SHP77 treated with DMSO at 0.1 percent for 48 hours (cell line): ENCODE results near the gene RPL22.
A peak's percentile ranks its signal among the peaks of the same experiment; 100 is the strongest.

Experiments
- DNase-seq: peaks from one replicate; lab custom pipeline; 2025; lab: John Stamatoyannopoulos, UW

RPL22 gene

DNA sequence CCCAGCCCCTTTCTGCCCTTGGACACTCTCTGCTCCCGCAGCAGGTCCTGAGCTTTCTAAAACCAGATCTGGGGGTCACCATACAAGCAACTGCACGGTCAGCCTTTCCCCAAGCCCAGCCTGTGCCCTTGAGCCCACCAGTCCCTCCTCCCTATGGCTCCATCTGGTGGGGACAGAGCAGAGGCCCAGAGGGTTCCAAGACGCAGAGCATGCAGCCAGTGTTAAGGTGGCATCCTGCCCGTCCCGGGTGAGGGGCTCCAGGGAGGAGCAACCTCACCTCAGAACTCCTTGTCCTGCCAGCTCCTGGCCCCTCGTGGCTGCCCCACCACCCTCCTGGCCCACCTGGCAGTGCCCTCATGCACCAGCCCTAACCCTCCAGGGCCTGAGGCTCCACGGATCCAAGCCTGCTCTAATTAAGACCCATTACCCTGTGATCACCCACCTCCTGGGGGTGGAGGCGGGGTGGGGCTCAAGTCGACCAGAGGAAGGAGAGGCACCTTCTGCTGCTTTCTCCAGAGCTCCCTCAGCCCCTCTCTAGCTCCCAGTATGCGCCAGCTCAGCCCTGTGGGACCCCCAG, 27.8 kb downstream of the RPL22 start:
- peak; percentile 56 for DNase-seq

DNA sequence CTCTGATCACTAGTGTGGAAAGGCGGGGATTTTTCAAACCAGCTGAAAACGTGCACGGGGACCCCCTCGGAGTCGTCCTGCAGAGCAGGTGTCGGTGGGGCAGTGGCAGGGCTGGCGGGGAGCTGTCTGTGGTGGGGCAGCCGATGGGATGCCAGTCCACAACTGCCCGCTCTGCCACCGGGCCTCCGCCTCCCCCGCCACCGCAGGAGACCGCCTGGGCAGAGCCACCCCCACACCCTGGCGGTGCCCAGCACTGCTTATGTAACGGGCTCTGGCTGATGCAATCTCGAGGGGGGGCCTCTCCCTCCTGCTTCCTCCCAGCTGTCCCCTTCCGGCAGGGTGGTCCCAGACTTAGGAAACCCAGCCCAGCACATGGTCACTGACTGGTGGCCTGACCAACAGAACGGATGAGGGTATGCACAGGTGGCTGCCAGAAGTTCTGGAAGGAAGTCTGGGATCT, 28.6 kb downstream of the RPL22 start:
- no peak for DNase-seq

DNA sequence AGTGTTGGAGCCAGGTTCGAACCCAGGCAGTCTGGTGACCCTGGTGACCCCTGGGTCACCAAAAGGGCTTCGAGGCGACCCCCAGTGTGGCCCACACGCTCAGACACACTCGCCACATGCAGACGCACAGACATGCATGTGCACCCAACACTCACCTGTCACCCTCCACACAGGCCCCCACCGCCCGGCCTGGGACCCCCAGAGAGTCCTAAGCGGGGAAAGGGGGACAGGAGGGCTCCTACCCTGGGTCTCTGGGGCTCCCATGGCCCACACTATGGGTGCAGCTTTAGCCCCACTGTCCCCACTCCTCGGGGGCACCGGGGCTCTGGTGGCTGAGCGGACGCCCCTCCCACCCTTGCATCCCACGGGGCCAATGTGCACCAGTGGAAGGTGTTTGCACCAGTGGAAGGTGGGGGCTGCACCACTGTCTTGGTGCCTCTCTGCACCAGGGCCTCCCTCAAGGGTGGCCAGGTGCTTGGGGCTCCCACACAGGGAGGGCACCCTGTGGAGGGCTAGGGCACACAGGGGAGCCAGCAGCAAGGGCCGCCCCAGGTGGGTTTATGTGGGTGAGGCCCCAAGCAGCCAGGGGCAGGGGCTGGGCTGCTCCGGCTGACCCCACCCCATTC, 29.2 kb downstream of the RPL22 start:
- DNase-seq, result no peak

DNA sequence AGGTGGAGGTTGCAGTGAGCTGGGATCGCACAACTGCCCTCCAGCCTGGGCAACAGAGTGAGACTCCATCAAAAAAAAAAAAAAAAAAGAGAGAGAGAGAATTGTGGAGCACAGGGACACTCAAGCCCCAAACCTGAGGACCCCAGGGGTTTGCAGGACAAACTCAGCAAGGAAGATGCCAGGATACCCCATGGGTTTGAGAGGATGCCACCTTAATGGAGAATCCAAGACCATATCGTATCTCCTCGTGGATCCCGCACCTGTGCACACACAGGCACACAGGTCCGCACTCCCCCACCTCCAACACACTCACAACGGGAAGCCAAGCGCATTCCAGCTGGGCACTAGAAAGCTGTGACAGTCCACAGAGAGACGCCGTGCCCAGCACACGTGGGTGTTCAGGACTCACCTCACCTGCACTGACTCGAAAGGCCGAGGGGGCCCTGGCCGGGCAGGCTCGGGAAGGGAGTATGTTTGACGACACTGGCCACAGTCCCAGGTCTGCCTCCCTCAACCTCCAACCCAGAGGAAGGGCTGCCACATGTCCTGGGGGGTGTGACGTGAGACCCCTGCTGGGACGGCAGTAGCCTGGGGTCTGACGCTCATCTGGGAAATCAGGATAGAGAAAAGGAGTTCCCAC, 30.3 kb downstream of the RPL22 start:
- no peak for DNase-seq

DNA sequence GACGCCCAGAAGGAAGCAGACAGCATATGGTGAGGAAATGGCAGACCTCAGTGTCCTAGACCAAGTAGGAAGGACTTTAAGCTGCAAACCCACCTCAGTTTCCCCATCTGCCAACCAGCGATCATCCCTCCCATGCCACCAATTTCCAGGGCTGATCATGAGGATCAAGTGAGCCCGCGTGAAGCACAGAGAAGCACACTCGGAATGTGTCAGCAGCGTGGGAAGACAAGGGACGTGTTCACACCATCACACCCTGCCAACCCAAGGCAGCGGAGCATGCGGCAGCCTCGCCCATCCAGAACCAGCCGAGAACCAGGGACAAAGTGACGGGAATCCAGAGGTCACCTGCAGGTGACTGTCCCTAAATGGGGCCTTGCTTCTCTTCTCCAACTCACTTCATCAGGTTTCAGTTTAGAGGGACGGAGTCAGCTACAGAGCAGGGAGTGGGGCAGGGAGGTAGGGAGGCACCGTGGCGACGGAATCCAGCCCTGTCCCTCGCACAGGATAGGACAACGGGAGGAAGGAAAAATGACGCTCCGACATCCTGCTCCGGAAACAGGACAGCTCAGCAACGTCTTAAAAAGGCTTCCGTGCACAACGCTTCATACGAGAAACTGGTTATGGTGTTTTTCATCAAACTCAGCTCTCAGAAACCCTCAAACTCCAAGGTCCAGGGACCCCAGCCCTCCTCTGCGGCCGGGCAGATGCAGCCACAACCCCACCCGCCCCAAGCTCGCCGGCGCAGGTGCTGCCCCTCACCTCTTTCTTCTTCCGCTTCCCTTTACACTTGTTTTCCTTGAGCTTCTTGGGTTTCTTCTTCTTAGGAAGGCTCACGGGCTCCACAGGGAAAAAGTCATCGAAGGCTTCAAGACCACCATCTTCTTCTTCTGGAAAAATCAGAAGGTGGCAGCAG, 31.7 kb downstream of the RPL22 start:
- no peak for DNase-seq

DNA sequence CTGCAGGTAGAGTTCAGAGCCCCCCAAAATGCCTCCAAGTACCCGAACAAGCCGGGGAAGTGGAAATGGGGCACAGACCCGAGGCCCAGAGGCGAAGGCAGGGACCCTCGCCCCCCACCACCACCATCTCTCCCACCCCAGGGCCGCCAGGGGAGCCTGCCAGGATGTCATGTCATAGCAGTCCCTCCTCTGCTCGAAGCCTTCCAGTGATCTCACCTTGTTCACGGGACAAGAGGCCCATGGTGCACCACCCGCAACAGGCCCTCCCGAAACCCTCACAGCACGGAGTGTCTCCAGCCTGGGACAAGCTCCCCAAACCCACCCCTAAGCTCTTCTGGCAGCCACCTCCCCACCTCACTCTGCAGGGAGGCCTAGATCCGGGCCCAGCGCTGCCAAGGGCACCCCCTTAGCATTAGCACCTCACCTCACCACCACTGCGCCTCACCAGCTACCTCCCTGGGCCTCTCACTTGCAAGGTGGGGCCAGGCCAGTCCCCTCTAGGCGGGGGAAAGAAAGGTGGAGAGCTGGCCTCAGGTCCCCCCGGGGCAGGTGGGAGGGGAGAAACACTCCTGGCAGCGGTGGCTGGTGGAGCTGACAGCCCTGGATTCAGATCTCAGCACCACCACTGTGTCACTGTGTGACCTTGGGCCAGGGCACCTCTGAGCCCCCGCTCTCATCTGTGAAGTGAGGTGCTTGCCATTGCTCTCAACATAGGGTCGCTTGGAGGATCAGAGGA, 32.6 kb downstream of the RPL22 start:
- DNase-seq, result no peak

DNA sequence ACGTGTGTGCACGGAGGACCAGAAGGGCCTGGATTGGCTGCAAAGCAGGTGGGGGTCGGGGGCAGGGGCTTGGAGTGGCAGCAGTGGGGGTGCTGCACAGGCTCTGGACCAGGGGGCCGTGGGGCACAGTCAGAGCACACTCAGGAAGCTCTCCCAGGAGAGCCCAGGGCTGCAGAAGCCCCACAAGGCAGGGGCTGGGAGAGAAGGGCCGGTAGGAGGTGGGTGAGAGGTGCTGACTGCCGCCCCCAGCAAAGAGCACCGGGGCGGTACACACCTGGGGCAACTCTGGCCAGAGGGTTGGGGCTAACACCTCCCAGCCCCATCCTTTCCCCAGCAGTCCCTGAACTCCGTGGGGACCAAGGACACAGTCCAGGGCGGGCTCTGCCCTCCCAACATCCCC, 33.2 kb downstream of the RPL22 start:
- no peak for DNase-seq

DNA sequence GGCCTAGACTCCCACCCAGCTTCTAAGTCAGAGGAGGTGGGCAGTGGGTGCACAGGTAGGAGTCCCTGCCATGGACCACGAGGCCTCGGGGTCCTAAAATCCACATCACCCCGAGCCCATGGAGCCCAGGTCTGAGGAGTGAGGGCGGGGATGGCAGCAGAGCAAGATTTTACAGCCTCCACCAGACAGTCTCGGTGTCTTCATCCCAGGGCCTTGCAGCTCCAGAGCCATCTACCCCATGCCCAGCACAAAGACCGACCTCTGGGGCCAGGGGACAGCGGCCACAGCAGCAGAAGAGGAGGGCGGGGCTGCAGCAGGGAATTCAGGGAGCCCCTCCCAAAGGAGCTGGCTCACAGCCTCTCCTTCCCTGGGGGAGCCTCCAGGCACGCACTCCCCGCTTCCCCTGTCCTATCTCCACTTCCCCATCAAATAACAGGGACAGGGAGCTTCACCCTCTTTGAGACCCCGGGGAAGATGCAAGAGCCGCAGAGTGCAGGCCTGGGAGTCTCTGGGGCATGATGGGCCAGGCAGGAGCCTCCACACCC, 33.9 kb downstream of the RPL22 start:
- no peak for DNase-seq

DNA sequence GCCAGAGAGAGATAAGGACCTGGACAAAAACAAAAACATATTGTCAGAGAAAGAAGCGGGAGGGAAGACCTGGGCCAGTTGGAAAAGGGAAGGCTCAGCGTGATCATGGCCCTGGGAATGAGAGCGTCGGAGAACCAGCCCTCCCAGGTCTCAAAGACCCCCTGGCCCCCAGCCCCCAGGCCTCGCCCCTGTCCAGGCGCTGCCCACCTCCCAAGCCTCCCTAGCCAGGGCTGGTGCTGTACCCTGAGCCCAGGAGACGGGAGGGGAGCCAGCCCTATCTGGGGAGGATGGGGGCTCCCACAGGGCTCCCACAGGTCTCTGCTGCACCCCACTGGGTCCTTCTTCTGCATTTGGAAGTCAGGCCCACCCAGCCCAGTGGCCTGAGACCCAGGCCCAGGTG, 34.4 kb downstream of the RPL22 start:
- no peak for DNase-seq

DNA sequence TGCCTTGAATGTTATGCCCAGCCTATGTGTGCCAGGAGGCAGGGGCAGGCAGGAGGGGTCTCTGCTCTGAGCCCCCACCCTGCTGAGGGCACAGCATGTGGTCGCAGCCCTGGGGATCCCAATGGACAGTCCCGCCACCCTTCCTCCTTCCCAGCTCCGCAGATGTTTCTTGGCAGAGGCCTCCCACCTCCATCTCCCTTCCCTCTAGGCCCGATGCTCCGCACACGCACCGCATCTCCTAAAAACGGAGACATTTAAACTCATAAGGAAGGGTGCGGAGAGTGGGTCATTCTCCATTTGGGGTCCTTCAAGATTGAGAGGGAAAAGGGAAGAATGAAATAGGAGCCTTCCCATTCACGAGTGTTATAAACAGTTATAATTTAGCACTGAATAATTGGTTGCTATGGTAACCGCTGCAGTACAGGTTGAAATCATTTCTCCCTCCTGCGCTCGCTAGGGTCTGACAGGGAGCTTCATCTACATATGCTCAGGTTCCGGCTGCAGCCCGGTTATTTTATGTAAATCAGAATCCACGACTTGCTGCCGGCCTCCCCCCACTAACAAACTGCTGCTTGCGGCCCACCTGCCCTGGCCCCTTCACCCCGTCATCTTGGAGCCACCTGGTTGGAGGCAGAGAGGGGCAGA, 35.3 kb downstream of the RPL22 start:
- no peak for DNase-seq

DNA sequence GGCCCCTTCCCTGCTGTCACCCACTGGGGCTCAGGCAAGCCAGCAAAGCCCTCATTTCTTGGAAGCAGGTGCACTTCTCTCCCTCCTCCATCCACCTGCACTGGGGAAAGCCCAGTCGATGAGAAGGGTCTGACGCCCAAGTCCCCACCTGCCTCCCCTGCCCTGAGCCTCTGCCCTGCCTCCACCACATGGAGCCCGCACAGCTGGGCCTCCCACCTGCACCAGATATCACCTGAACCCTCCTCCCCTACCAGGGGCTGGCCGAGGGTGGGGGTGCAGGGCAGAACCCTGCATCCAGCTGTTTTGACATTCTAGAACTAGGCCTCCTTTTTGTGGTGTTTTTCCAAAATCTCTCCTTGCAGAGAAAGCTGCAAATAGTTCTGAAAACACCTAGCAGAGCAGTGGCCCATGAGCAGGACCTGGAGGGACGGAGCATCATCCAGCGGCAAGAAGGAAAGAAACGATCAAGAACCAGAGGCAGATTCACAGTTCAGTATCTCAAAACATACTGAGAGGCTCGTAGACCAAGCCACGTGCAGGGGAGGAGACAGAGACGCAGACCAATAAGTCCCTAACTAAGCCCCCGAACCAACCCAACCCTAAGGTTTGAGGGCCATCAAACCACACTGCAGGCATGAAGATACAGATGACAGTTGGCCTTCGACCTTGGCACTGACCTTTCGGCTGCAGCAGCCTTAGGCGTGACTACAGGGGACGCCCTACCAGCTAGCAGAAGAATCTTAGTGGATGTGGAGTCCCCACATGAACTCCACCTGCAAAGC, 36.0 kb downstream of the RPL22 start:
- no peak for DNase-seq

DNA sequence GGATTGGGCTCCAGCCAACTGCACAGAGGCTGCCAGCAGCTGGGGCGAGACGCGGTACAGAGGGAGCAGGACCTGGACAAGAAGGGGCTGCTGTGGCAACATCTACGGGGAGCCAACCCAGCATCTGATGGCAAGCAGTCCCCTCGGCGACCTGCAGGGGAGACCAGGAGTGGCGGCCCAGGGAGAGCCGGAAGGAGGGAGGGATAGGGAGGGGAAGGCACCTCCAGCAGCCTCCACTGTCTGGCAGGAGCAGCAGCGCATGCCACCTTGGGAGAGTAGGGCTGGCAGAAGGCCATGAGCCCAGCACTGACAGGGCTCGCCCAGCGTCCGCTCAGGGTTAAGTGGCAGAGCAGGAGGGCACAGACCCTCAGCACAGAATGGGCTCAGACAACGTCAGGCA, 36.6 kb downstream of the RPL22 start:
- peak; percentile 52 for DNase-seq

DNA sequence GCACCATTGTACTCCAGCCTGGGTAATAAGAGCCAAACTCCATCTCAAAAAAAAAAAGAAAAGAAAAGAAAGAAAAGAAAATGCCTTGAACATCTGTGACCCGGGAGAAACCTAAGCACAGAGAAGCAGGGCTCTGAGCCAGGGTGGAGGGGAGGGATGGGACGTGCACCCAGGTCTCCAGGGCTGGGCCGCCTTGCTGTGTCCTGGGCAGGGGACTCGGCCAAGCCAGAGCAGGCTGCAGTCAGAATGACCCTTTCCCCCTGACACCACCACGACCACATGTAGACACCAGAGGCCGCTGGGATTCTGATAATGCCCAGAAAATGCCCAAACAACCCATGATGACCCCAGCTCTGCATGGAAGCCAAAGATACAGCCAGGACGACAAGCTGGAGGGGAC, 37.1 kb downstream of the RPL22 start:
- no peak for DNase-seq

DNA sequence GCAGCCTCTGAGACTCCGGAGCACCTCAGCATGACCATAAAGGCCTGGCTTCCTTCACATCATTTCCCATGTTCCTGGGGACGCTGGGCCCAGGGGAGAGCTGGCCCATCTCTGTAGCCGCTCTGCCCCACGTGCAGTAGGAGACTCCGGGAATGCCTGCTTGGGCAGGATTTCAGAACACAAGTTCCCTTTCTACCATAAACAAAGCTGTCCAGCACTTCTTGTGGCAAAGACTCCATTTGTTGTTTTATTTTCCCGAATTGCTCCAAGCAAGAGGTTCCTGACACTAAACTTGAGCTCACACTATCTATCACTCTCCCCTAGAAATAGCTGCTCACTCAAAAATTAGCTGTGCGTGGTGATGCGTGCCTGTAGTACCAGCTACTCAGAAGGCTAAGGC, 41.2 kb downstream of the RPL22 start:
- no peak for DNase-seq

DNA sequence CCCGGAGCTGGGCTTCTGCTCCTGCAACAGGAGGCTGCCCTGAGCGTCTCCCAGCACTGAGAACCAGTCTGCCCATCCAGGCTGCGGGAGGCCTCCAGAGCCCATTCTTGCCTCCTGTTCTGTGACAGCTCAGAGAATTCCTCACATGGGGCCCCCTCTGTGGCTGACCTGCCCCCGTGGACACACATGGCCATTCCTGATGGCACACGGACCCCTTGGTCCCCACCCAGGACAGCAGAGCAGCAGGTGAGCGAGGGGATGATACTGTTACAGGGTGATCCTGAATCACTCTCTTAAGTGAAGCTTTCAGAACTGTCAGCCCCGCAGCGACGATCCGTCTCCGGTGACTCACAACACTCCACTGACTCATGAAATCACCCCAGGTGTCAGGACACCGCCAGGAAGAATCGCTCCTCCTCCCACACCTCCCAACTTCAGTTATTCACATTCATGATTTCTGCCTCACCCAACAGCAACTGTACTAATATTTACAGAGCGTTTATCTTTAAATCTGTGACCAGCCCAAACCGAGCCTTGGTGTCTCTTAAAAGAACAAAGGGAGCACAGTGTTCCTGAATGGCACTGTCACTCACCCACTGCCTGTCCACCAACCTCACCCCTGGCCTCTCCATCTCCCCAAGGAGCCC, 41.7 kb downstream of the RPL22 start:
- peak; percentile 60 for DNase-seq

DNA sequence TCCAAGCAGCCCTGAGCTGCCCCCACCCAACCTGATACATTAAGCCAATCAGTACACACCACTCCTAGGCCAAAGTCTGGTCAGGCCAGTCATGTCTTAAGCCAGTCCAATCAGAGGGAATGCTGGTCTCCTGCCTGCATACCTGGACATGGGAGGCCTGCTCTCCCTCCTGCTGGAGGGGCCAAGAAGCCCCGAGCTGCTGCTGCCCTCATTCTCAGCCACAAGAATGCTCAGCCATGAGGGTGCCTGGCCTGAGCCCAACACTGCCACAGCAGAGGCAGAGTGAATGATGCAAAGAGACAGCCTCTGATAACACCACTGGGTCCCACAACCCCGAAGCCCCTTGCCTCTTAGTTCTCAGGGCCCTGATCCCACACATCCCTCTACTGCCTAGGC, 42.3 kb downstream of the RPL22 start:
- DNase-seq, result no peak

DNA sequence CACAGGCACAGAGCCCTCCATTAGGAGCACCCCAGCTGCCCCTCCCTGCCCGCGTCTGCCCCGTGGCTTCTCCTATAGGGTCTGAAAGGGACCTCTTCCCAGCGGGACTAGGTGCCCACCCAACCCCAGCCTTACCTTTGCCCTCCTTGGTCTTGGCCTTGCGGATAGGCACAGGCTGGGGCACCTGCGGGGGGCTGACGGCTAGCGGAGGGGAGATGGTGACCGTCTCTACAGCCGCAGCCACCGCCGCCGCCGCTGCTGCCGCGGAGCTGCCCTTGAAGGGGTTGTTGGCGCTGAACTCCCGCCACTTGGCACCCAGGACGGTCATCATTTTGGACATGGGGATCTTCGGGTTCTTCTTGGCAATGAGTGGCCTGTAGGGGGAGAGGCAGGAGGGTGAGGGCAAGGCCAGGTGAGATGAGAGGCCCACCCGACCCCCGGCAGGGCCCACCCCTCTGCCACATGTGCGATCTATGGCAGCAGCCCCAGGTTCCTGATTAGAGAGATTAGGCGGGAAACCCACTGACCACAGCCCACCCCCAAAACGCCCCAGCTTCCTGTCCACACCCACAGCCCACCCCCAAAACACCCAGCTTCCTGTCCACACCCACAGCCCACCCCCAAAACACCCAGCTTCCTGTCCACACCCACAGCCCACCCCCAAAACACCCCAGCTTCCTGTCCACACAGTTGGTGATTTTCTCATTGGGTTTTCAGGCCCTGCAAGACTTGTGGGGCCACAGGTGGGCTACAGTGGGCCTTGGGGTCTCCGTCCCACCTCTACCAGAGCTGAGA, 44.7 kb downstream of the RPL22 start:
- no peak for DNase-seq

DNA sequence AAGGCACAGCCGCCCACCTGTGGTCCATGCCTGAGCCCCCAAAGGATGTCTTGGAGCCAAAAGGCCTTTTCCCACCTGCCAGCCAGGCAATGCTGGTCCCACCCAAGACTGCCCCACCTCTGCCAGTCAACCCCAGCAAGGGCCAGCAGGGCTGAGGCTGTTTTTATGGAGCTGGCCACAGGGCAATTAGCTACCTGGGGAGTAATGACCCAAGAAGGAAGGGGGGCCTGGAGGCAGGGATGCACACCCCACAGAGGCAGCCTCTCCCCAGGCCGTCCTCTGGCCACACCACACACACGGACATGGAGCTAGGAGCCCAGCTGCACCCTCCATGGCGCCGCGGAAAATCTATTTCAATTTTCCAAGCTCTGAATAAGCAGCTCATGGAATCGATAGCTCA, 46.5 kb downstream of the RPL22 start:
- DNase-seq, result no peak

DNA sequence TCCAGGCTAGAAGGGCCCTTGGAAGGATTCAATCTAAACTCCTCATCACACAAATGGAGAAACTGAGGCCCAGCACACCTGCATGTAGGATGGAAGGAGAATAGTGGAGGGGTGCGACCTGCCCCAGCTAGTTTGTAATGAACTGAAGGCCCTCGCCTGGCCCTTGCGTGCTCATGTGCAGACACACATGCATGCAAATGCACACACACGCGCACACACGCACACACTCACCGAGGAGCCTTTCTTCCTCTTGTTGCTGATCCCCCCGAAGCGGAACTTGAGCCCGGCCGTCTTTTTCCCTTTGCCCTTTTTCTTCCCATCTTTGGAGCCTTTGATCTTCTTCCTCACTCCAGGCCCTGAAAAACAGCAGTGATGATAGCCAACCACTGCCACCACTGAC, 47.2 kb downstream of the RPL22 start:
- DNase-seq, result no peak
